ENCODE measurements around the gene POU2F1. TPM values are rescaled to one million over a fixed set of nuclear protein-coding genes. Genes with fewer than 3 reads are reported as not detected.

POU2F1 gene
- total and polyA plus RNA-seq, 2 donors (not counting 3 experiments of a cell fraction or from before 2014, with no cell fraction given): 6.0 to 12.9 TPM

- TF ChIP-seq JUN (IDR thresholded peaks at IDR 0.05; ENCODE audit: borderline replicate concordance, insufficient read depth, insufficient read length, low read depth) (no peak), FOS (IDR thresholded peaks at IDR 0.05; ENCODE audit: borderline replicate concordance, insufficient read depth, low read length) (no peak), GATA2 (IDR thresholded peaks at IDR 0.05; ENCODE audit: insufficient read depth, insufficient read length, low read depth, low read length) (no peak), CTCF (IDR thresholded peaks at IDR 0.05; ENCODE audit: extremely low read depth in 1 of 2, insufficient read depth in 1 of 2, low read depth in 1 of 2, low read length in 2 of 2) (no peak), MAX (IDR thresholded peaks at IDR 0.05; ENCODE audit: insufficient read depth, insufficient read length) (no peak), EZH2 (IDR thresholded peaks at IDR 0.05; ENCODE audit: borderline replicate concordance, low read depth, low read length, severe bottlenecking) (no peak), POLR2A (IDR thresholded peaks at IDR 0.05; ENCODE audit: low read depth, low read length) (no peak), MYC (IDR thresholded peaks at IDR 0.05; ENCODE audit: low read depth, low read length) (no peak), POLR2AphosphoS5 (IDR thresholded peaks at IDR 0.05; ENCODE audit: insufficient read depth, low read depth, low read length) (no peak)
- dilution Hi-C loops (cut with MboI; ENCODE audit: extremely low pct_ligation_motif_present, low sequenced_read_pairs): no loop called here
- CTCF ChIA-PET: interaction anchor here (1.1 kb wide), 1 partner anchor 16 kb away, joined by 3 read pairs; no protein-coding TSS in a partner anchor
These were observed 107.7 kb downstream of the POU2F1 start for GRCh38 chr1:167328306-167328815.

More at GRCh38 chr1:167328306-167328815, 107.7 kb downstream of the POU2F1 start:
- no peak overlapping the region for H3K4me3 ChIP-seq (replicated peaks in 1 of 3; ENCODE audit: insufficient read depth in 1 of 3, low read depth in 1 of 3, low read length in 3 of 3)
- H4K20me1 ChIP-seq (replicated peaks; ENCODE audit: control insufficient read depth, extremely low read depth, insufficient read depth, low read length): no peaks in the 10 kb centered on the region
- intact Hi-C loops (cut with micrococcal nuclease): no loop called here
- POLR2A ChIA-PET: no interaction called here
- no peak overlapping the region for H3K4me2 ChIP-seq (ENCODE audit: insufficient read depth, low read length)
- H3K36me3 ChIP-seq (ENCODE audit: control insufficient read depth in 2 of 2, extremely low read depth in 1 of 2, insufficient read depth in 2 of 2, low read length in 2 of 2): no peaks in the 10 kb centered on the region
- H3K9me1 ChIP-seq (replicated peaks; ENCODE audit: control insufficient read depth, extremely low read depth, insufficient read depth, low read length): no peaks in the 10 kb centered on the region
- DNase-seq (ENCODE audit: low read depth, low spot score) (no peak), FAIRE-seq (no peak)
- H3K27ac ChIP-seq (ENCODE audit: insufficient read depth, low read depth, low read length): no peak overlapping the region
- H2AFZ ChIP-seq (ENCODE audit: low read depth, low read length): no peak overlapping the region
- H3K79me2 ChIP-seq (ENCODE audit: control insufficient read depth, insufficient read depth, low read length): no peaks in the 10 kb centered on the region
- no peak overlapping the region for H3K9ac ChIP-seq (replicated peaks; ENCODE audit: extremely low read depth, insufficient read depth, low read length)
- no peaks in the 10 kb centered on the region for H3K9me3 ChIP-seq (replicated peaks; ENCODE audit: control insufficient read depth, insufficient read depth, low read length)
- H3K4me1 ChIP-seq (ENCODE audit: control insufficient read depth, extremely low read depth, insufficient read depth, low read length): no peaks in the 10 kb centered on the region
- no TSS peak for BruUV-seq (replicated peaks)
- H3K27me3 ChIP-seq (ENCODE audit: control insufficient read depth in 2 of 2, insufficient read depth in 2 of 2, low read length in 2 of 2): no peaks in the 10 kb centered on the region
